ENCODE data around the gene DCAF6.

DCAF6 gene

DNA sequence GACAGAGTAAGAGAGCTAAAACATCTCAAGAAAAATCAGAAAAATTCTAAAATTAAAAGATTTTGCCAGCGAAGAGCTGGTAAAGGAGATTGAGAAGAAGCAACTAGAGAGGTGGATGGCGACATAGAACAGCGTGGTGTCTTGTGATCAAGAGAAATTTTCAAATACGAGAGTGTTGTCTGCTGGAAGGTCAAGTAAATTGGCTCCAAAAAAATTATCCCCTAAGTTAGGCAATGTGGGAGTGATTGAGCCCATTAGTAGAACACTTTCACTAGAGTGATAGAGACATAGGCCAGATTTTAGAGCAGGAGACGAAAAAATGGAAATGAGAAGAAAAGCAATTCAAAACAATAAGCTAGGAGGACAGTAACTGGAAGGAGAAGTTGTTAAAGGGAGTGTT is 94.7 kb downstream of the DCAF6 start:
- no peak for DNase-seq (ENCODE audit: low spot score)
- in situ Hi-C loops (cut with MboI; ENCODE audit: low pct_unique_long_range_greater_than_20kb, low sequenced_read_pairs, unreplicated experiment), result no loop called here
- TF ChIP-seq, protein P1, sequence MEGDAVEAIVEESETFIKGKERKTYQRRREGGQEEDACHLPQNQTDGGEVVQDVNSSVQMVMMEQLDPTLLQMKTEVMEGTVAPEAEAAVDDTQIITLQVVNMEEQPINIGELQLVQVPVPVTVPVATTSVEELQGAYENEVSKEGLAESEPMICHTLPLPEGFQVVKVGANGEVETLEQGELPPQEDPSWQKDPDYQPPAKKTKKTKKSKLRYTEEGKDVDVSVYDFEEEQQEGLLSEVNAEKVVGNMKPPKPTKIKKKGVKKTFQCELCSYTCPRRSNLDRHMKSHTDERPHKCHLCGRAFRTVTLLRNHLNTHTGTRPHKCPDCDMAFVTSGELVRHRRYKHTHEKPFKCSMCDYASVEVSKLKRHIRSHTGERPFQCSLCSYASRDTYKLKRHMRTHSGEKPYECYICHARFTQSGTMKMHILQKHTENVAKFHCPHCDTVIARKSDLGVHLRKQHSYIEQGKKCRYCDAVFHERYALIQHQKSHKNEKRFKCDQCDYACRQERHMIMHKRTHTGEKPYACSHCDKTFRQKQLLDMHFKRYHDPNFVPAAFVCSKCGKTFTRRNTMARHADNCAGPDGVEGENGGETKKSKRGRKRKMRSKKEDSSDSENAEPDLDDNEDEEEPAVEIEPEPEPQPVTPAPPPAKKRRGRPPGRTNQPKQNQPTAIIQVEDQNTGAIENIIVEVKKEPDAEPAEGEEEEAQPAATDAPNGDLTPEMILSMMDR (IDR thresholded peaks at IDR 0.05; ENCODE audit: extremely low read depth, insufficient read depth, missing control alignments), result no peak

DNA sequence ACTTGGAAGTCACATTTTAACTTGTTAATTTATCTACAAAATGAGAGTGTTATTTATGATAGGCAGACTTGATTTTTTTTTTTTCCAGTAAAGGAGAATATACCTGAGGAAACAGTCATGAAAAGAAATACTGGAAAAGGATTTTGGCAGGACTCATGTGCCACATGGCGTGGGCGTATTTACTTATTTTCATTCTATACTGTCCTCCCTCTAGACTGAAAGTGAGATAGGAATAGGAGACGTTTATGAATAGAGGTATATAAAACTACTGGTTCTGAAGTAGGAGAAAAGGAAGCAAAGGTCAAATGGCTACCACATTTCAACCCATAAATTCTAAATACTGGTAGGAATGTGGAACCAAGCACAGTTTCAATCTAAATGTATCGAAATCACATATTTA is 95.1 kb downstream of the DCAF6 start:
- TF ChIP-seq, protein P1 (IDR thresholded peaks at IDR 0.05; ENCODE audit: extremely low read depth, insufficient read depth, missing control alignments), result no peak
- in situ Hi-C loops (cut with MboI; ENCODE audit: low pct_unique_long_range_greater_than_20kb, low sequenced_read_pairs, unreplicated experiment), result no loop called here
- DNase-seq (ENCODE audit: low spot score), result peak; percentile 8

GRCh38 chr1:168032029-168032428 is 95.5 kb downstream of the DCAF6 start:
- DNase-seq (ENCODE audit: low spot score), result peak; percentile 35
- TF ChIP-seq, protein P1 (IDR thresholded peaks at IDR 0.05; ENCODE audit: extremely low read depth, insufficient read depth, missing control alignments), result no peak
- in situ Hi-C loops (cut with MboI; ENCODE audit: low pct_unique_long_range_greater_than_20kb, low sequenced_read_pairs, unreplicated experiment), result no loop called here

GRCh38 chr1:168035345-168035744 is 98.9 kb downstream of the DCAF6 start:
- TF ChIP-seq, protein P1 (IDR thresholded peaks at IDR 0.05; ENCODE audit: extremely low read depth, insufficient read depth, missing control alignments), result no peak
- DNase-seq (ENCODE audit: low spot score), result no peak
- in situ Hi-C loops (cut with MboI; ENCODE audit: low pct_unique_long_range_greater_than_20kb, low sequenced_read_pairs, unreplicated experiment), result no loop called here

DNA sequence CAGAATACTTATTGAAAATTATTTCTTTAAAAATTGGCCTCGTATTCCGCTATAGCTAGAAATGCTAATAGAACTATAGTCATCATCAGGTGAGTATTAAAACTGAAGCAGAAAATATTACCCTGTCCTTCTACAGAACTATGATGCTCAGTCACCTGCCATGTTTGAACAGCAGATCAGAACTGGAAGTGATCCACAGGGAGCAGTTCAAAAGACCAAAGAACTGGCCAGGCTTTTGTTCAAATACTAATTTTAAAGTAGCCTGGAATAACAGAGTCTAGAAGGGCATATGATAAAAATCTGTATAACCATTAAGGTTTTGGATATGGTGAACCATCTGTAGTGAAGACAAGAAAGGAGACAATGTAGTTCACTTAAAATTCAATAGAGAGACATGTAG is 105.9 kb downstream of the DCAF6 start:
- TF ChIP-seq, protein P1 (IDR thresholded peaks at IDR 0.05; ENCODE audit: extremely low read depth, insufficient read depth, missing control alignments), result no peak
- in situ Hi-C loops (cut with MboI; ENCODE audit: low pct_unique_long_range_greater_than_20kb, low sequenced_read_pairs, unreplicated experiment), result no loop called here
- no peak for DNase-seq (ENCODE audit: low spot score)

DNA sequence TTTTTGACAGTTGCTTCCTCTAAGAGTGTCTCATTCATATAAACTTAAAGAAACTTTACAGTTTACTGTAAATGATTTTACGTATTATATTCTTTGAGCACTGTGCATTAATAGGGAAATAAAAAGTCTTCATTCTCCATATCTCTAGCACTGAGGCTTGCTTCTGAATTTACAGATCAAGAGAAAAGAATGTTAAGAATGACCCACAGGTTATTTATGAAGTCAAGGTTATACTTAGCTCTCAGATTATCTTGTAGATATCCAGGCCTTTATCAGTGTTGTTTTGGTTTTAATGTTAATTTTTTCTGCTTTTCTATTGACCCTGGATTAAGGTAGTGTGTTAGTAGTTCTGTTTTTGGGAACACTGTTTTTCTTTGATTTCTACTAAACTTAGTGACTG is 108.8 kb downstream of the DCAF6 start:
- in situ Hi-C loops (cut with MboI; ENCODE audit: low pct_unique_long_range_greater_than_20kb, low sequenced_read_pairs, unreplicated experiment), result no loop called here
- DNase-seq (ENCODE audit: low spot score), result no peak
- TF ChIP-seq, protein P1 (IDR thresholded peaks at IDR 0.05; ENCODE audit: extremely low read depth, insufficient read depth, missing control alignments), result no peak

GRCh38 chr1:168050307-168050706 is 113.8 kb downstream of the DCAF6 start:
- TF ChIP-seq, protein P1 (IDR thresholded peaks at IDR 0.05; ENCODE audit: extremely low read depth, insufficient read depth, missing control alignments), result no peak
- in situ Hi-C loops (cut with MboI; ENCODE audit: low pct_unique_long_range_greater_than_20kb, low sequenced_read_pairs, unreplicated experiment), result no loop called here
- no peak for DNase-seq (ENCODE audit: low spot score)
